DND-41 (cell line): Measurements from ENCODE around the gene EPHA1.

Source experiments
- CTCF ChIP-seq: IDR thresholded peaks from 2 replicates; pipeline ENCODE4 v1.5.1; 2012; ENCODE audit warnings: borderline replicate concordance, low read length, moderate library complexity, mild to moderate bottlenecking; ENCODE audit not compliant: poor library complexity, severe bottlenecking; ENCODE audit errors: extremely low read depth
- EZH2 ChIP-seq: IDR thresholded peaks from 3 replicates; pipeline ENCODE4 v1.6.1; 2012; ENCODE audit warnings: borderline replicate concordance, low read depth, mild to moderate bottlenecking, moderate library complexity, low read length, inconsistent platforms; ENCODE audit not compliant: severe bottlenecking

- TF ChIP-seq EZH2 (no peak), CTCF (no peak)
Measured at GRCh38 chr7:143456992-143457793, 48.5 kb upstream of the EPHA1 start.
